K562 (cell line): Measurements from ENCODE around the gene TMEM273. TPM values are rescaled to one million over a fixed set of nuclear protein-coding genes. Genes with fewer than 3 reads are reported as not detected.

ENCODE experiments used
- BMI1 ChIP-seq: fragments of 150-350 bp; IDR thresholded peaks from 2 replicates; pipeline ENCODE4 v1.6.1; 2014; ENCODE audit warnings: low read length
- ERF ChIP-seq: fragments of 450-650 bp; formaldehyde crosslinking; IDR thresholded peaks from 2 replicates; pipeline ENCODE4 v1.4.0; 2020; ENCODE audit warnings: mild to moderate bottlenecking, mixed read lengths
- HCFC1 ChIP-seq: IDR thresholded peaks from 2 replicates; pipeline ENCODE4 v1.6.1; 2012; ENCODE audit warnings: low read depth, low read length, improper control_type of control experiment
- HDAC1 ChIP-seq, 2 experiments: fragments of 450-650 bp; IDR thresholded peaks; 2 replicates each; pipeline ENCODE4 v1.6.1; 2016 to 2017; ENCODE audit warnings: inconsistent platforms in 1 of 2, mild to moderate bottlenecking in 1 of 2, moderate library complexity in 1 of 2
- HNRNPL ChIP-seq: fragments of 200-400 bp; formaldehyde crosslinking; IDR thresholded peaks from 2 replicates; pipeline ENCODE4 v1.6.1; 2017; ENCODE audit warnings: low read depth, mild to moderate bottlenecking, low read length
- PHB ChIP-seq: fragments of 250-450 bp; sonication (Bioruptor Pico); IDR thresholded peaks from 2 replicates; pipeline ENCODE4 v1.5.0; 2021
- RBBP5 ChIP-seq: fragments of 200-600 bp; sonication (generic); IDR thresholded peaks from 2 replicates; pipeline ENCODE4 v1.6.1; 2012; ENCODE audit warnings: borderline replicate concordance, mild to moderate bottlenecking, low read length, control low read depth, inconsistent platforms; ENCODE audit not compliant: insufficient read depth, poor library complexity, severe bottlenecking
- SOX6 ChIP-seq: fragments of 450-650 bp; IDR thresholded peaks from 2 replicates; pipeline ENCODE4 v1.6.1; 2014; ENCODE audit warnings: mild to moderate bottlenecking
- TAF9B ChIP-seq: fragments of 450-650 bp; IDR thresholded peaks from 2 replicates; pipeline ENCODE4 v1.6.1; 2018; ENCODE audit warnings: mild to moderate bottlenecking; ENCODE audit not compliant: partially characterized antibody
- TRIM28 ChIP-seq: fragments of 450-650 bp; IDR thresholded peaks from 2 replicates; pipeline ENCODE4 v1.6.1; 2017
- ZKSCAN8 ChIP-seq: fragments of 200-800 bp; sonication (Bioruptor generic); IDR thresholded peaks from 2 replicates; pipeline ENCODE4 v1.6.1; 2016; ENCODE audit warnings: missing genetic modification characterization, missing compliant biosample characterization
- ZNF184 ChIP-seq: sonication (generic); formaldehyde crosslinking; IDR thresholded peaks from 2 replicates; pipeline ENCODE4 v1.5.0; 2020; ENCODE audit warnings: missing genetic modification reagents
- ZNF197 ChIP-seq: fragments of 200-800 bp; sonication (Bioruptor generic); IDR thresholded peaks from 2 replicates; pipeline ENCODE4 v1.6.1; 2016; ENCODE audit warnings: low read depth, missing genetic modification characterization, missing compliant biosample characterization
- ZNF408 ChIP-seq: fragments of 250-450 bp; sonication (Bioruptor Pico); IDR thresholded peaks from 2 replicates; pipeline ENCODE4 v1.4.0; 2020; ENCODE audit warnings: low read depth, mild to moderate bottlenecking, moderate library complexity
- ZNF584 ChIP-seq: fragments of 200-800 bp; sonication (Bioruptor generic); IDR thresholded peaks from 2 replicates; pipeline ENCODE4 v1.6.1; 2016; ENCODE audit warnings: low read depth, mild to moderate bottlenecking, missing genetic modification characterization, missing compliant biosample characterization
- polyA plus RNA-seq, 8 experiments: library from polyadenylated mRNA; depleted of rRNA in 4 of 8; stranded (reverse) in 5 of 8; unstranded in 3 of 8; fragments of >200 nt; fragmentation: Nextera tagmentation in 2 of 8; fragmentation: Illumina TruSeq in 1 of 8; extraction: Ambion mirVana in 2 of 8; extraction: Trizol in 1 of 8; gene quantifications; 2 replicates each; pipeline versions ENCODE4 v1.2.1 to v1.2.3, GENCODE V29; 2011 to 2014; ENCODE audit warnings: inconsistent platforms in 1 of 8, missing spikeins in 1 of 8
- total RNA-seq, 7 experiments: library from RNA; depleted of rRNA in 6 of 7; stranded (reverse); fragments of >200 nt in 6 of 7; fragmentation: Illumina TruSeq in 2 of 7; extraction: Trizol in 2 of 7; gene quantifications; 2 replicates each; pipeline versions ENCODE4 v1.2.1 to v1.2.3, GENCODE V29; 2011 to 2021; ENCODE audit warnings: low replicate concordance in 1 of 7
- TF ChIP-seq, protein P1 (sequence below): sonication (generic); formaldehyde crosslinking; IDR thresholded peaks from 2 replicates; pipeline ENCODE4 v1.5.0; 2020; ENCODE audit warnings: missing genetic modification reagents
- TF ChIP-seq, protein P2 (sequence below), 2 experiments: fragments of 450-650 bp in 1 of 2; sonication (generic) in 1 of 2; formaldehyde crosslinking in 1 of 2; IDR thresholded peaks in 1 of 2; conservative IDR thresholded peaks in 1 of 2; 2 replicates each; pipeline versions ENCODE4 v1.6.1 to v1.8.1; 2016 to 2023; ENCODE audit warnings: mild to moderate bottlenecking in 2 of 2, moderate library complexity in 2 of 2, inconsistent platforms in 1 of 2, missing genetic modification reagents in 1 of 2
- TF ChIP-seq, protein P3 (sequence below): fragments of 200-800 bp; sonication (Bioruptor generic); IDR thresholded peaks from 2 replicates; pipeline ENCODE4 v1.6.1; 2017; ENCODE audit warnings: missing genetic modification characterization, missing compliant biosample characterization
- TF ChIP-seq, protein P4 (sequence below): fragments of 450-650 bp; formaldehyde crosslinking; IDR thresholded peaks from 2 replicates; pipeline ENCODE4 v1.4.0; 2020; ENCODE audit warnings: mild to moderate bottlenecking, moderate library complexity
- TF ChIP-seq, protein P5 (sequence below): sonication (generic); formaldehyde crosslinking; IDR thresholded peaks from 2 replicates; pipeline ENCODE4 v1.9.0; 2022; ENCODE audit warnings: mild to moderate bottlenecking, missing genetic modification reagents
- TF ChIP-seq, protein P6 (sequence below): sonication (generic); formaldehyde crosslinking; IDR thresholded peaks from 2 replicates; pipeline ENCODE4 v1.8.0; 2022; ENCODE audit warnings: missing genetic modification reagents, mild to moderate bottlenecking, borderline replicate concordance

TMEM273 gene
- total and polyA plus RNA-seq, 9 of the 15 experiments (the other 6 are each of a cell fraction or from before 2014, with no cell fraction given) = 39.2 to 131 (median 95.6) TPM

DNA sequence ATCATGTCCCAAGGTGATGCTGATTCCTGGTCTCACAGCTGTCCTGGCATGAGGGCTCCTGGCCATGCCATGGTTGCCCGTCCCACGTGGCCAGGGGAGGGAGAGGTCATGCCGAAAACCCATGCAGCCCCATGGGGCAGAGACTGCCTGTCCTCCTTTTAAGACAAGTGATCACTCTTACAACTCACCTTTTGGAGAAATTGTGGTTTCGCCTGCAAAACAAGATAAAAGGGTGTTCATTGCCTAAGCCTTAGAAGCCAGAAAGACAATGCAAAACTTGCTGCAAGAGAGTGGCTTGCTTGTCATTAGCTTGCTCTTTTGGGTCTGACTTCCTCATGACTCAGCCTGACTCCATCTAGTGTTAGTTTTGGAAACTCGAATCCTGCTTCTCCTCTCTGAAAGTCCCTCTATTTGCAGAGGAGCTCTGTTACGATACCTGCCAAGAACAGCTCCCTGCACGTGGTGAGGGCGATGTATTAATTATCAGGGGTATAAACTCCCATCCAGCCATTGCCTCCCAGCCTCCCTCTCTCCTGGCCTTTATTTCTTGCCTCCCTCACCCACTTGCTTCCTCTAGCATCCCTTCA, 26.7 kb downstream of the TMEM273 start (continued):
- TF ChIP-seq RBBP5 (peak; percentile 51), SOX6 (peak; percentile 97), ZNF408 (CRISPR knock-in tag) (no peak), HCFC1 (0 out of 2 replicates have a peak, but pooled peaks have one; percentile 9), PHB (no peak), HDAC1 (IDR thresholded peaks at IDR 0.05) (peak in 1 of 2 experiments; percentile 73; a peak in 1 of 4 replicates), BMI1 (no peak), ZNF197 (CRISPR knock-in tag) (no peak), ZNF184 (CRISPR knock-in tag) (no peak), ERF (CRISPR knock-in tag) (no peak), ZNF584 (no peak), HNRNPL (peak; percentile 76; the same call in 1 of the 2 replicates), TAF9B (no peak), TRIM28 (peak; percentile 51; the same call in 1 of the 2 replicates), ZKSCAN8 (CRISPR knock-in tag) (no peak)
- TF ChIP-seq, protein P1, sequence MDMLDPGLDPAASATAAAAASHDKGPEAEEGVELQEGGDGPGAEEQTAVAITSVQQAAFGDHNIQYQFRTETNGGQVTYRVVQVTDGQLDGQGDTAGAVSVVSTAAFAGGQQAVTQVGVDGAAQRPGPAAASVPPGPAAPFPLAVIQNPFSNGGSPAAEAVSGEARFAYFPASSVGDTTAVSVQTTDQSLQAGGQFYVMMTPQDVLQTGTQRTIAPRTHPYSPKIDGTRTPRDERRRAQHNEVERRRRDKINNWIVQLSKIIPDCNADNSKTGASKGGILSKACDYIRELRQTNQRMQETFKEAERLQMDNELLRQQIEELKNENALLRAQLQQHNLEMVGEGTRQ (CRISPR knock-in tag) = peak; percentile 58
- TF ChIP-seq, protein P2, sequence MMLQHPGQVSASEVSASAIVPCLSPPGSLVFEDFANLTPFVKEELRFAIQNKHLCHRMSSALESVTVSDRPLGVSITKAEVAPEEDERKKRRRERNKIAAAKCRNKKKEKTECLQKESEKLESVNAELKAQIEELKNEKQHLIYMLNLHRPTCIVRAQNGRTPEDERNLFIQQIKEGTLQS (IDR thresholded peaks at IDR 0.05) = peak; percentile 73
- TF ChIP-seq, protein P2 (CRISPR knock-in tag; conservative IDR thresholded peaks at IDR 0.05) = 0 out of 2 replicates have a peak, but pooled peaks have one; percentile 38
- TF ChIP-seq, protein P3, sequence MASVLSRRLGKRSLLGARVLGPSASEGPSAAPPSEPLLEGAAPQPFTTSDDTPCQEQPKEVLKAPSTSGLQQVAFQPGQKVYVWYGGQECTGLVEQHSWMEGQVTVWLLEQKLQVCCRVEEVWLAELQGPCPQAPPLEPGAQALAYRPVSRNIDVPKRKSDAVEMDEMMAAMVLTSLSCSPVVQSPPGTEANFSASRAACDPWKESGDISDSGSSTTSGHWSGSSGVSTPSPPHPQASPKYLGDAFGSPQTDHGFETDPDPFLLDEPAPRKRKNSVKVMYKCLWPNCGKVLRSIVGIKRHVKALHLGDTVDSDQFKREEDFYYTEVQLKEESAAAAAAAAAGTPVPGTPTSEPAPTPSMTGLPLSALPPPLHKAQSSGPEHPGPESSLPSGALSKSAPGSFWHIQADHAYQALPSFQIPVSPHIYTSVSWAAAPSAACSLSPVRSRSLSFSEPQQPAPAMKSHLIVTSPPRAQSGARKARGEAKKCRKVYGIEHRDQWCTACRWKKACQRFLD = peak; percentile 31; the same call in 1 of the 2 replicates
- TF ChIP-seq, protein P4, sequence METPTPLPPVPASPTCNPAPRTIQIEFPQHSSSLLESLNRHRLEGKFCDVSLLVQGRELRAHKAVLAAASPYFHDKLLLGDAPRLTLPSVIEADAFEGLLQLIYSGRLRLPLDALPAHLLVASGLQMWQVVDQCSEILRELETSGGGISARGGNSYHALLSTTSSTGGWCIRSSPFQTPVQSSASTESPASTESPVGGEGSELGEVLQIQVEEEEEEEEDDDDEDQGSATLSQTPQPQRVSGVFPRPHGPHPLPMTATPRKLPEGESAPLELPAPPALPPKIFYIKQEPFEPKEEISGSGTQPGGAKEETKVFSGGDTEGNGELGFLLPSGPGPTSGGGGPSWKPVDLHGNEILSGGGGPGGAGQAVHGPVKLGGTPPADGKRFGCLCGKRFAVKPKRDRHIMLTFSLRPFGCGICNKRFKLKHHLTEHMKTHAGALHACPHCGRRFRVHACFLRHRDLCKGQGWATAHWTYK (CRISPR knock-in tag) = no peak
- TF ChIP-seq, protein P5, sequence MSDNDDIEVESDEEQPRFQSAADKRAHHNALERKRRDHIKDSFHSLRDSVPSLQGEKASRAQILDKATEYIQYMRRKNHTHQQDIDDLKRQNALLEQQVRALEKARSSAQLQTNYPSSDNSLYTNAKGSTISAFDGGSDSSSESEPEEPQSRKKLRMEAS (CRISPR knock-in tag) = peak; percentile 66
- TF ChIP-seq, protein P6, sequence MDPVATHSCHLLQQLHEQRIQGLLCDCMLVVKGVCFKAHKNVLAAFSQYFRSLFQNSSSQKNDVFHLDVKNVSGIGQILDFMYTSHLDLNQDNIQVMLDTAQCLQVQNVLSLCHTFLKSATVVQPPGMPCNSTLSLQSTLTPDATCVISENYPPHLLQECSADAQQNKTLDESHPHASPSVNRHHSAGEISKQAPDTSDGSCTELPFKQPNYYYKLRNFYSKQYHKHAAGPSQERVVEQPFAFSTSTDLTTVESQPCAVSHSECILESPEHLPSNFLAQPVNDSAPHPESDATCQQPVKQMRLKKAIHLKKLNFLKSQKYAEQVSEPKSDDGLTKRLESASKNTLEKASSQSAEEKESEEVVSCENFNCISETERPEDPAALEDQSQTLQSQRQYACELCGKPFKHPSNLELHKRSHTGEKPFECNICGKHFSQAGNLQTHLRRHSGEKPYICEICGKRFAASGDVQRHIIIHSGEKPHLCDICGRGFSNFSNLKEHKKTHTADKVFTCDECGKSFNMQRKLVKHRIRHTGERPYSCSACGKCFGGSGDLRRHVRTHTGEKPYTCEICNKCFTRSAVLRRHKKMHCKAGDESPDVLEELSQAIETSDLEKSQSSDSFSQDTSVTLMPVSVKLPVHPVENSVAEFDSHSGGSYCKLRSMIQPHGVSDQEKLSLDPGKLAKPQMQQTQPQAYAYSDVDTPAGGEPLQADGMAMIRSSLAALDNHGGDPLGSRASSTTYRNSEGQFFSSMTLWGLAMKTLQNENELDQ (CRISPR knock-in tag) = no peak
